B cell (primary cell): ENCODE results near the gene EPX. TPM values are rescaled to one million over a fixed set of nuclear protein-coding genes. Genes with fewer than 3 reads are reported as not detected.

Experiments used
- ATAC-seq: fragments of 200-7000 bp; cut with Tn5 transposase; one replicate; pipeline ENCODE4 v1.10.0; 2021; ENCODE audit warnings: low read depth, mild to moderate bottlenecking, moderate number of reproducible peaks, moderate library complexity
- CTCF ChIA-PET: fragments of 350-600 bp; sonication (Branson Sonifier 250); formaldehyde crosslinking; loops from one replicate; lab custom pipeline; 2021; ENCODE audit warnings: antibody characterized with exemption, inconsistent platforms; lab: Charles Lee
- POLR2A ChIA-PET: fragments of 350-600 bp; sonication (Branson Sonifier 250); formaldehyde crosslinking; loops from one replicate; lab custom pipeline; 2021; ENCODE audit warnings: antibody characterized with exemption; lab: Charles Lee
- DNase-seq: peaks from one replicate; pipeline ENCODE4 v3.0.0; 2013
- H2AFZ ChIP-seq: 2 replicates; pipeline ENCODE4 v1.6.1; 2012; ENCODE audit warnings: mild to moderate bottlenecking, low read depth, low read length; ENCODE audit not compliant: insufficient read depth, poor library complexity, severe bottlenecking
- H3K27ac ChIP-seq, 2 donors: 1 replicate in 1 of 2; 2 replicates in 1 of 2; pipeline ENCODE4 v1.5.1; 2012 to 2013; ENCODE audit warnings: low read length in 2 of 2, mild to moderate bottlenecking in 2 of 2, moderate library complexity in 1 of 2
- H3K27me3 ChIP-seq, 4 experiments: fragments of 200-600 bp in 1 of 4; sonication (generic) in 1 of 4; replicated peaks in 1 of 4; 1 replicate in 2 of 4; 2 replicates in 2 of 4; pipeline versions ENCODE4 v1.6.1 to v1.7.0; 2013 to 2016; ENCODE audit warnings: low read length in 3 of 4, mild to moderate bottlenecking in 2 of 4, mixed read lengths in 1 of 4, moderate library complexity in 1 of 4; ENCODE audit not compliant: insufficient read depth in 4 of 4, control insufficient read depth in 3 of 4; ENCODE audit errors: control extremely low read depth in 1 of 4
- H3K36me3 ChIP-seq, 2 experiments: replicated peaks in 1 of 2; 1 replicate in 1 of 2; 2 replicates in 1 of 2; pipeline versions ENCODE4 v1.6.1 to v1.7.1; 2013; ENCODE audit warnings: low read length in 1 of 2; ENCODE audit not compliant: insufficient read depth in 2 of 2, control insufficient read depth in 1 of 2; ENCODE audit errors: control extremely low read depth in 1 of 2, extremely low read depth in 1 of 2
- H3K4me1 ChIP-seq, 2 donors: fragments of 200-600 bp in 1 of 2; sonication (generic) in 1 of 2; 1 replicate in 1 of 2; 2 replicates in 1 of 2; pipeline versions ENCODE4 v1.5.1 to v1.6.1; 2013 to 2017; ENCODE audit warnings: low read length in 2 of 2; ENCODE audit not compliant: control insufficient read depth in 2 of 2, insufficient read depth in 2 of 2
- H3K4me2 ChIP-seq: replicated peaks from 2 replicates; pipeline ENCODE3; 2012; ENCODE audit warnings: mild to moderate bottlenecking, low read depth, low read length; ENCODE audit not compliant: poor library complexity, severe bottlenecking
- H3K4me3 ChIP-seq, 5 experiments: fragments of 200-600 bp in 1 of 5; sonication (generic) in 1 of 5; 1 replicate in 3 of 5; 2 replicates in 2 of 5; pipeline versions ENCODE4 v1.5.1 to v1.7.0; 2011 to 2016; ENCODE audit warnings: low read length in 4 of 5, mild to moderate bottlenecking in 4 of 5, low read depth in 2 of 5, control low read depth in 1 of 5, moderate library complexity in 1 of 5; ENCODE audit not compliant: insufficient read depth in 1 of 5; ENCODE audit errors: control extremely low read depth in 1 of 5, extremely low read depth in 1 of 5
- H3K79me2 ChIP-seq: fragments of 200-600 bp; sonication (generic); one replicate; pipeline ENCODE4 v1.6.0; 2016; ENCODE audit warnings: low read length; ENCODE audit not compliant: control insufficient read depth, insufficient read depth
- H3K9ac ChIP-seq: fragments of 200-600 bp; sonication (generic); 2 replicates; pipeline ENCODE4 v1.6.1; 2017; ENCODE audit warnings: mild to moderate bottlenecking, low read length, moderate library complexity
- H3K9me3 ChIP-seq, 3 donors: one replicate each; pipeline versions ENCODE4 v1.6.1 to v1.7.1; 2013; ENCODE audit warnings: low read length in 2 of 3; ENCODE audit not compliant: control insufficient read depth in 2 of 3, insufficient read depth in 1 of 3; ENCODE audit errors: control extremely low read depth in 1 of 3
- H4K20me1 ChIP-seq: 2 replicates; pipeline ENCODE4 v1.6.0; 2012; ENCODE audit warnings: mild to moderate bottlenecking, low read length; ENCODE audit not compliant: insufficient read depth, control insufficient read depth, poor library complexity, severe bottlenecking
- H3K27ac Mint-ChIP-seq: one replicate; pipeline ENCODE4 v1.8.0; 2021; ENCODE audit warnings: mixed read lengths
- H3K27me3 Mint-ChIP-seq: one replicate; pipeline ENCODE4 v1.8.0; 2021; ENCODE audit warnings: mixed read lengths
- H3K4me1 Mint-ChIP-seq: one replicate; pipeline ENCODE4 v1.8.0; 2021; ENCODE audit warnings: mixed read lengths
- H3K4me3 Mint-ChIP-seq: one replicate; pipeline ENCODE4 v1.8.0; 2021; ENCODE audit warnings: mixed read lengths
- H3K9me3 Mint-ChIP-seq: one replicate; pipeline ENCODE4 v1.8.0; 2022; ENCODE audit warnings: mixed read lengths; ENCODE audit not compliant: insufficient read depth
- EZH2 ChIP-seq: IDR thresholded peaks from 2 replicates; pipeline ENCODE4 v1.6.1; 2012; ENCODE audit warnings: borderline replicate concordance, low read depth, mild to moderate bottlenecking, moderate library complexity, low read length; ENCODE audit not compliant: insufficient read depth, poor library complexity, severe bottlenecking
- WGBS: methylation state at CpG from one replicate; pipeline ENCODE4 v1.1.5; 2013; ENCODE audit warnings: missing lambda C conversion rate; ENCODE audit not compliant: insufficient coverage; 5-methylcytosine and 5-hydroxymethylcytosine counted together
- intact Hi-C: fragments of 100-400 bp; cut with micrococcal nuclease; formaldehyde crosslinking; loops from one replicate; pipeline ENCODE4 v1.10.0; 2022
- polyA plus RNA-seq: library from polyadenylated mRNA; depleted of rRNA; stranded (reverse); fragments of >200 nt; gene quantifications from 2 replicates; pipeline ENCODE4 v1.2.3, GENCODE V29; 2012
- total RNA-seq, 2 donors: library from RNA; stranded (reverse); fragments of 120-200 nt in 1 of 2; gene quantifications; 1 replicate in 1 of 2; 2 replicates in 1 of 2; pipeline versions ENCODE4 v1.2.3 to v1.2.4, GENCODE V29; 2013 to 2022
- TF ChIP-seq, protein P1 (sequence below): fragments of 200-600 bp; IDR thresholded peaks from one replicate; pipeline ENCODE4 v1.8.0; 2022; ENCODE audit warnings: antibody characterized with exemption, mild to moderate bottlenecking

EPX gene
- total and polyA plus RNA-seq, 2 donors (not counting 1 experiment from before 2014, with no cell fraction given), result not detected

DNA sequence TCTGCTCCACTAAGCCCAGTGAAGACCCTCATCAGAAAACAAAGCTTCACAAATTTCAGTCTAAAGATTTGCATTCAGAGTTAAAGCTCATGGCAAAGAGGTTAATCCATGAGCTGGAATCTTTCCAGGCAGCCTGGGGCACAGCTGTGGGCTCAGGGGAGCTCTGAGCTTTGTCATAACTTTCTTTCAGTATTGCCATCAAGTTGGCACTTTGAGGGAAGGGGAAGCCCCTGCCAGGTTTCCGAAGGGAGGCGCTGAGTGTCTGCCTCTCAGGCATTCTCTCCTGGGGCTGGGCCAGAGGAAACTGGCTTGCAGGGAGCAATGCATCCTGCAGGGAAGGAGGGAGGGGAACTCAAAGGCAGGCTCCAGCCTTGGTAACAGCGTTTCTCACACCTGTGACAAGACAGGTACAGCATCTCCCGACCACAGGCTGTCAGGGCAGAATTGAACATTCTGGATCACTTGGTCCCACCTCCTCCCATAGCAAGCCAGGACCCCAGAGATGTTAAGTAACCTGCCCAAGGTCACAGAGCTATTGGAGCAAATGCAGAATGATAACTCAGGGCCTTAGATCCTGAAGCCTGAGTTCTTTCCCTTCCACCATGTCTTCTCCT lies 49.8 kb downstream of the EPX start:
- H3K9me3 ChIP-seq, result peaks cover 0 to 3% (median 0%) of the 10 kb centered on the region in 3 donors
- H3K9ac ChIP-seq, result no peak overlapping the region
- no peaks in the 10 kb centered on the region for H4K20me1 ChIP-seq
- peaks cover 56% of the 10 kb centered on the region for H3K27me3 Mint-ChIP-seq
- ATAC-seq, result no peak
- ChIA-PET POLR2A (interaction anchor here (0.5 kb wide), 1 partner anchor 24 kb away, joined by 3 read pairs; no protein-coding TSS in a partner anchor), CTCF (no interaction called here)
- no peaks in the 10 kb centered on the region for H3K79me2 ChIP-seq
- no peak overlapping the region for H3K4me3 ChIP-seq
- no peak overlapping the region for H3K27ac Mint-ChIP-seq
- H3K36me3 ChIP-seq, result no peaks in the 10 kb centered on the region
- DNase-seq, result no peak
- no peak overlapping the region for H2AFZ ChIP-seq
- H3K27me3 ChIP-seq, result peaks cover 0 to 38% (median 6%) of the 10 kb centered on the region in 4 experiments
- 28% methylated on average over 3 of the region's 4 CpGs for WGBS
- intact Hi-C loops, result no loop called here
- TF ChIP-seq, protein P1, sequence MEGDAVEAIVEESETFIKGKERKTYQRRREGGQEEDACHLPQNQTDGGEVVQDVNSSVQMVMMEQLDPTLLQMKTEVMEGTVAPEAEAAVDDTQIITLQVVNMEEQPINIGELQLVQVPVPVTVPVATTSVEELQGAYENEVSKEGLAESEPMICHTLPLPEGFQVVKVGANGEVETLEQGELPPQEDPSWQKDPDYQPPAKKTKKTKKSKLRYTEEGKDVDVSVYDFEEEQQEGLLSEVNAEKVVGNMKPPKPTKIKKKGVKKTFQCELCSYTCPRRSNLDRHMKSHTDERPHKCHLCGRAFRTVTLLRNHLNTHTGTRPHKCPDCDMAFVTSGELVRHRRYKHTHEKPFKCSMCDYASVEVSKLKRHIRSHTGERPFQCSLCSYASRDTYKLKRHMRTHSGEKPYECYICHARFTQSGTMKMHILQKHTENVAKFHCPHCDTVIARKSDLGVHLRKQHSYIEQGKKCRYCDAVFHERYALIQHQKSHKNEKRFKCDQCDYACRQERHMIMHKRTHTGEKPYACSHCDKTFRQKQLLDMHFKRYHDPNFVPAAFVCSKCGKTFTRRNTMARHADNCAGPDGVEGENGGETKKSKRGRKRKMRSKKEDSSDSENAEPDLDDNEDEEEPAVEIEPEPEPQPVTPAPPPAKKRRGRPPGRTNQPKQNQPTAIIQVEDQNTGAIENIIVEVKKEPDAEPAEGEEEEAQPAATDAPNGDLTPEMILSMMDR, result no peak
- no peak for TF ChIP-seq EZH2
- H3K4me1 ChIP-seq, result no peaks in the 10 kb centered on the region
- no peak overlapping the region for H3K27ac ChIP-seq
- no peak overlapping the region for H3K4me2 ChIP-seq
- H3K4me3 Mint-ChIP-seq, result no peak overlapping the region
- H3K4me1 Mint-ChIP-seq, result no peaks in the 10 kb centered on the region
- no peaks in the 10 kb centered on the region for H3K9me3 Mint-ChIP-seq

DNA sequence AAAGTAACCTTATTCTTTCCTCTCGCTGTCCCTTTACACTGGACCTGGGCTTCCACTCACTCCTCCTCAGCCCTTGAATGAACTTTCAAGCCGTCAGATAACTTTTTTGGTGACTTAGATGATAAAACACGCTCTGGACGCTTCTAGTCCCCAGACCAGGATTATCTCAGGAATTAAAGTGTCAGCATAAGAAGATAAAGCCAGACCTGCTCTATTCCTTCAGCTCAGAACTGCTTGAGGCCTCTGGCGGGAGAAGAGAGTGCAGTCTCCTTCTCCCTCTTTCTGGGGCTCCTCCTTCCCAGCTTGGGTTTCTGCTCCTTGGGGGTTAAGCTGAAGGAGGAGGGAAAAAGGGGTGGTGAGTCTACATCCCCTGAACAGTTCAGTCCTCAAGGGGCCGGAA lies 52.4 kb downstream of the EPX start:
- H3K27ac ChIP-seq, result no peak overlapping the region
- no peak overlapping the region for H3K4me2 ChIP-seq
- H3K27me3 Mint-ChIP-seq, result peaks cover 41% of the 10 kb centered on the region
- no peak overlapping the region for H3K4me3 Mint-ChIP-seq
- H3K9ac ChIP-seq, result no peak overlapping the region
- ChIA-PET CTCF (no interaction called here), POLR2A (no interaction called here)
- intact Hi-C loops, result no loop called here
- ATAC-seq, result no peak
- no peaks in the 10 kb centered on the region for H4K20me1 ChIP-seq
- H3K4me3 ChIP-seq, result no peak overlapping the region
- peaks cover 11 to 17% of the 10 kb centered on the region in 2 donors for H3K4me1 ChIP-seq
- no peak overlapping the region for H2AFZ ChIP-seq
- WGBS, result 82% methylated on average over 4 of the region's 6 CpGs
- no peak overlapping the region for H3K27ac Mint-ChIP-seq
- peaks cover 0 to 46% (median 12%) of the 10 kb centered on the region in 4 experiments for H3K27me3 ChIP-seq
- H3K4me1 Mint-ChIP-seq, result peaks cover 15% of the 10 kb centered on the region
- H3K9me3 Mint-ChIP-seq, result no peaks in the 10 kb centered on the region
- TF ChIP-seq EZH2, result no peak
- TF ChIP-seq, protein P1, result no peak
- H3K79me2 ChIP-seq, result no peaks in the 10 kb centered on the region
- DNase-seq, result no peak
- H3K9me3 ChIP-seq, result peaks cover 0 to 3% (median 0%) of the 10 kb centered on the region in 3 donors
- H3K36me3 ChIP-seq, result no peaks in the 10 kb centered on the region
